SW480 (cell line): Measurements from ENCODE around the gene TMEM171.

ENCODE experiments used
- DNase-seq: peaks from one replicate; pipeline ENCODE4 v3.0.0-alpha.2; 2016; ENCODE audit warnings: low spot score

Gene TMEM171

DNA sequence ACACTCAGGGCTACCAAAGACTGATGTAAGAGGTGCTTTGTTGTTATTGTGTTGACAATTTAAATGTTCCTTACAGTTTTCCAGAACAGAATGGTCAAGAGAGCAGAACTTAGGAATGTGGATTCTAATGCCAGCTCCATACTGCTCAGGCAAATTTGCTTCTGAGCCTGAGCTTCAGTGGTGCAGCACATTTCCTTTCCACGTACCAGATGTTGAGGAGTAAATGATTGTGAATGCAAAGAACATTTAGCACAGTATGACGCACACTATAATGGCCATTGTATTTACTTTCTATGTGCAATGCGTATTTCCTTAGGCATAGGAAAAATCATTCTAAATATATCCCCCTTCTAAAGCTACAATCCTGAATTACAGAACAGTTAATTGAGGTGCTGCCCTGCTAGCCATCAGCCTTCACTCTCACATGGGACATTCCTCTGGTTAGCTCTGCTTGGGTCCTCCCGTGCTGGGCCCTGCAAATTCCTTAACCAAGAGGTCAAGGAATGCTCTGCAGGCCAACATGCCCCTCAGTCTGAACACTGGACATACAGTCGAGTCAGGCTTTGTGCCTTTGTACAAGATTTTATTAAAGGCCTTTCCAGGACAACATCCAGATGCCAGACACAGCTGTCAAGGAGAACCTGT lies 31.5 kb downstream of the TMEM171 start:
- DNase-seq: no peak

DNA sequence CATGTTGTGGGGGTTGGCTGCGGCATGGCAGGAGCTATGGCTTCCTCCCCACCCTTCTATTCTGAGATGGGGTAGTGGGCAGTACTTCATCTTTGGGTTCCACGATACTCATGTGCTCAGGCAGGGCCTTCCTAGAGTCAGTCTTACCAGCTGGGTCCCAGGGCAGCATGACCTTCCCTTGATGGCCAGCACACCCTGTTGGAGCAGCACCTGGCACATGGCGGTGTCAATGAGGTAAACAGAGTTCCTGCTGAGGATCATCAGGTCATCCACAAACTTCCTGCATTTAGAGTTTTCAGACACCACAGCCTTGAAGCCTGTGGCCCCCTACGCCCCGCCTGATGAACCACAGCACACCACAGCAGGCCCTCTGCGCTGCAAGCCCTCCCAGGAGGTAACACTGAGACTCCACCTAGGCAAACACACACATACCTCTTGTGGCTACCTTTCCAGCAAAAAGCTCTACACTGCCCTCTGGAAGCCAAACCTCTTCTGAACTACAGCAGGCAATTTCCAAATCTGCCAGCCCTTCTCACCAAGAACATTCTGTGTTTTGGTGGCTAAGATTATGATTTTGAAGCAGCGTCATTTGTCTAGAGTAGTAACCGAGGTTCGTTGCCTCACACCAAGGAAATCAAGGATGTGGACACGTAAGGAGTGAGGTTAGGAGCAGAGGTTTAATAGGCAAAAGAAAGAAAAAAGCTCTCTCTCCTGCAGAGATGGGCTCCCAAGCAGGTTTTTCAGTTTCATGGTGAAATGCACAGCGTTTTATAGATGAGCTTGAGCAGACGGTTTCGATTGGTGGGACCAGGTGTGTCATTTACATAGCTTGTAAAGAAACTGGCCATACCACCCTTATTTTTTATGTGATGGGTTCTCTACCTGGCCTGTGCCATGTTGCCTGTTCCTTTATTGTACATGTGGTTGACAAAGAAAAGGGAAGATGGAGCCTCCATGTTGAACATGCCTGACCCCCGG lies 32.3 kb downstream of the TMEM171 start:
- peak; percentile 23 for DNase-seq

DNA sequence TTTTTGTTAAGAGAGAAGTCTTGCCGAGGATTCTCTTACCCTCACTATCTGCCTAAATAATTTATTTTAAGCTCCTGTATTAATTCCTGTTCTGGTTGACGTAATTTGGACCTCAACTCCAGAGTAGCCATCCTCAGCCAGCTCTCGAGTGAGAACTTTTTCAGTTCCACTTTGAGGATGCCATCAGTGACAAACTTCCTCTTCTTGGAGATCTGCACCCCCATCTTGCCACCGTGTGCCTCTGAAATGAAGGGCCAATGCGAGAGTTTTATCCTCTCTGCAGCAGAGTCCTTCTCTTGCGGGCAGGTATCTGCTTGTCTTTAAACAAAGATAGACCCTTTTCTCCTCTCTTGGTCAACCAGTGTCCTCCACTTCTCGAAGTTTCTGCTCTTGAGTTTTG lies 33.1 kb downstream of the TMEM171 start:
- DNase-seq: no peak

DNA sequence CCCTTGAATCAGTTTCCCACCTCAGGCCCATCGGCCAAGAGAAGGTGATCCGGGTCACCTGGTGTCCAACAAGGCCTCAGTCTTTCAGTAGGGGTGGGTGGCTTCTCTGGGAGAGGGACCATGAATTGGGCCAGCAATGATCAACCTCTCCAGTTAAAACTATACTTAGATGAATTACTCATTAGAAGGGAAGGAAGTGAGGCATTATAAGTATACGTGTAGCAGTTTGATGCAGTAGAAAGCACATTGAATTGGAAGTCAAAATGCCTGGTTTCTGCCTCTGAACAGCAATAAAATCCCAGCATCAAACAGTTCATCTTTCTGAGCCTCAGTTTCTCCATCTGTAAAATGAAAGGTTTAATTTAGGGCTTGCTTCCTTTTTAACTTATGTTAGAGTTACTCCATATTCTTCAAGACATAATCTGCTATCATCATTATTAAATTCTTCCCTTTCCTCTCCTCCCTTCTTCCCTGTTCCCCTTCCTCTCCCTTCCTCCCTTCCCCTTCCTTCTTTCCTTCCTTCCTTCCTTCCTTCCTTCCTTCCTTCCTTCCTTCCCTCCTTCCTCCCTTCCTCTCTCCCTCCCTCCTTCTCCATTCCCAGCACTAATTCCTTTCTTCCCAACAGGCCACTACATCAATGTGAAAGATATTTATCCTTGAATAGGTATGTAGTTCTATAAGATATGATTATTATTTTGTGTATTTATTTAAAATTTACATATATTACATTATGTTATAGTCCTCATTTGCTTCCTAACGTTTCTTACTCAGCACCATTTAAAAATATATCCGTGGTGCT lies 34.0 kb downstream of the TMEM171 start:
- DNase-seq: no peak

DNA sequence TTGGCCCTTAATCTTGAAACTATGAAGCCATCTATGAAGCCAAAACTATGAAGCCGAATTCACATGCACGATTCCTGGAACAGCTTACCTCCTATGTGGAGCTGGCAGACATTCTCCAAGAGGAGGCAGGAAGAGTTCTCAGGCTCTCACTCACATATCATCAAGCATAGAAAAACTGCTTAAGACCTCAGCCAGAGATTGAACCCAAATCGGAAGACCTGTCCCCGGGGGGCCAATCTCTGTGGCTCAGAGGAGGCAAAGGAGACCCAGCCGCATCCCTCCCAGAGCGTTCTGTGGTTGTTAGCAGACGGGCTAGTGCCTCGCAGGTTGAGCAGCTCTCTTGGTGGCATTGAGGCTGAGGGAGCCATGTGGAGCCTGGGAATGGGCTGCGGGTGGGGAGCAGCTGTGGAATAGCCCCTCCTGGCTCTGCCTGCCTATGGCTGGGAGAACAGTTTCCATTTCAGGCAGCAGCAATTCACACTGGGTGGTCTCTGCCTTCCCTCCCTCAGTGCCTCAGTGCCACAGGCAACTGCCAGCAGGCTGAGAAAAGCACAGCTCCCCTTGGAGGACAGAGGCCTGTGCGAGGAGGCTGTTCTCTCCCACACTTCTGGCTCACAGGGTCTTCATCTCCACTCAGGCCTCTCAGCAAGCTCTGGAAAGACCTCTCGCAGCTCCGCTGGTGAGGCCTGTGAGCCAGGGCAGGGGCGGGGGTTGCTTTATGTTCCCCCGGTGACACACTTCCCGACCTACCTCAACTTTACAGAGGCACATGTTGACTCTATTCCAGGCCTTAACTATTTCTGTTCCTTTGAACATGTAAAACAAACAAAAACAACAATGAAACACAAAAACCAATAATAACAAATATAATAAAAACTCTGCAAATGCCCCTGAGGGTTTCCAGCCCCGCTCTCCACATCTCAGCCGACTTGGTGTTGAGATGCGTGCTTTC lies 35.2 kb downstream of the TMEM171 start:
- DNase-seq: peak; percentile 17

DNA sequence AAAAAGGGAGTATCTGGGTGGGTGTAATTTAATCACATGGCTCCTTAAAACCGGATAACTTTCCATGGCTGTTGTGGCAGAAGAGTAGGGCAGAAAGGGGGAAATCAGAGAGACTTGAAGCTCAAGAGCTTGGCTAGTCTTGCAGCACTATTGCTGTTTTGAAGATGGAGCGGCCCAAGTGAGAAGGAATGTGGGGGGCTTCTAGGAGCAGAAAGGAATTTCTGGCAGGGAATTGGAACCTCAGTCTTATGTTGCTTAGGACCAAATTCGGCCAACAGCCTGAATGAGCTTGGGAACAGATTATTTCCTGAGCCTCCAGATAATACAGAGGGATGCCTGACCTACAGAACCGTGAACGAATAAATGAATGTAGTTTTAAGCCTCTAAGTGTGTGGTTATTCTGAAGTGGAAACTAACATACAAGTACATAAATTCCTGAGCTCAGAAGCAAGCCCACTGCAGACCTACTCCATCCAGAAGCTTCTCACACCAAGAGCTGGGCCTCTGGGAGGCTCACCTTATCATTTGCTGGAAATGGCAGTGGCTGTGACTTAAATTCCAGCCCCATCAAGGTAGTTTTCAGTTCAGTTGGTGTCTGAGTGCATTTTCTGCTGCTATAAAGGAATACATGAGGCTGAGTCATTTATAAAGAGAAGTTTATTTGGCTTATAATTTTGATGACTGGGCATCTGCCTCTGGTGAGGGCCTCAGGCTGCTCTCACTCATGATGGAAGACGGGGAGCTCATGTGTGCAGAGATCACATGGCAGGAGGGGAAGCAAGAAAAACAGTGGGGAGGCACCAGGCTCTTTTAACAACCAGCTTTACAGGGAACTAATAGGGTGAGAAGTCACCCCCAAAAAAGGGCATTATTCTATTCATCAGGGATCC lies 37.3 kb downstream of the TMEM171 start:
- no peak for DNase-seq

DNA sequence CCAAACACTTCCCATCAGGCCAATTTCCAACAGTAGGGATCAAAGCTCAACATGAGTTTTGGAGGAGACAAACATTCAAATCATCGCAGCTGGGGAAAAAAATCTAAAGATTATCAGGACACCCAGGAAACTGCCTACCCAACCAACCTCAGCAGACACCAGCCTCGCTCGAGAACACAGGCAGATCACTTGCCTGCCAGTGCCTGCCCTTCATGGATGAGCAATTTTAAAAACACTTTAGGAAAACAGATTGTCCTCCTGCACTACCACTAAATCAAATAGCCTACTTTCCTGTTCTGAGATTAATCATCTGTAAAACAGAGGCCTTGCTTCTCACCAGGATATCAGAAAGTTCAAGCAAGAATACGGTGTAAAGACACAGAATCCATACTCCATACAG lies 37.9 kb downstream of the TMEM171 start:
- DNase-seq: no peak

DNA sequence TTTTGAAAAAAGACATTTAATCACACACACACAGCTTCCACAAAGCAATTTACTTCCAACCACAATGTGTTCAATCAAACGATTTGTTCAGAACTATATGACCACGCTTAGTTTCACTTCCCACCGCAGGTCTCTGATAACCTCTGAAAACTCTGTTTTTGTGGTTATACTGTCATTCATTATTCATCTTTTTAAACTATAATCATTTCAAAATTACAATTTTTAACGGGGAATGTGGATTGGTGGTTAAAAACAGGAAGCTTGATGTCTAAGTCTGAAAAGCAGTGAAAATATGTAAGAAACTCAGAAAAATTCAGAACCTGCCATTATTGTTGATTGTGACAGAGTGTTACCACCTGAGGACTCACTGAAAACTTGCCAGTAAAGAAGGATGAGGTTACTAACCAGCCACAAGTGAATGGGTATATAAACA lies 39.9 kb downstream of the TMEM171 start:
- peak; percentile 26 for DNase-seq

DNA sequence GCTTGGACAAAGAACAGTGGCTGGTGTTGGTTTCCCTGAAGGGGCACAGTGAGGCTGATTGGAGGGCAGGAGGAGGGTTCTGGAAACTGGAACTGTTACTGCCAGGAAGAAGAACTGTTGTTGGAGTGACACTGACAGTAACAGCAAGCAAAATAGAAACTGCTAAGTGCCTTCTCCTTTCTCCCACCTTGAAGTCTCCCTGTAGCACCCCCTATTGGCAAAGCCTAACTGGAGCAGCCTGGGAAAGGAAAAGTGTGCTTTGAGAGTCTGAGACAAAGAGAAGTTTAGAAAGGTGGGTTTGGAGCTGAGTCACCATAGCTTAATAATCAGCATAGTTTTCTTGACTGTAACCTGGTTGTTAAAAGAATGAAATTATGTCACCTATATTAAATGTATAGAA lies 50.1 kb downstream of the TMEM171 start:
- DNase-seq: no peak

DNA sequence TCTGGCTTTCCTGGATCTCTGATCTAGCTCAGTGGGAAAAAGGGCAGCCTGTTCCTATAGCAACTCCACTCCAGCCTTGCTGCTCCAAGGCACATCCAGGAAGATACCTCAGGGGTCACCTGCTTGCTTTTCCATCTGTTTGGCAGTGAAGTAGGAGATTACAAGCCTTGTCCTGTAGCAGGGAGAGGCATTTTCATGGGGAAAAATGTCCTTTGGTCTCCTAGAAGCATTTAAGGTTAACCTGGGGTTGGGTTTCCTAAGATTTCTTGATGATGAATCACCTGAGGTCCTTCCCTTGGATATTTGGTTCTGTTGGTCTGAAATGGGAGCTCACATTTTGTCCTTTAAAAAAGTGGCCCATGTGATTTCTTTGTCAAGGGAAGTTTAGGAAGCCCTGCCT lies 51.1 kb downstream of the TMEM171 start:
- DNase-seq: no peak

DNA sequence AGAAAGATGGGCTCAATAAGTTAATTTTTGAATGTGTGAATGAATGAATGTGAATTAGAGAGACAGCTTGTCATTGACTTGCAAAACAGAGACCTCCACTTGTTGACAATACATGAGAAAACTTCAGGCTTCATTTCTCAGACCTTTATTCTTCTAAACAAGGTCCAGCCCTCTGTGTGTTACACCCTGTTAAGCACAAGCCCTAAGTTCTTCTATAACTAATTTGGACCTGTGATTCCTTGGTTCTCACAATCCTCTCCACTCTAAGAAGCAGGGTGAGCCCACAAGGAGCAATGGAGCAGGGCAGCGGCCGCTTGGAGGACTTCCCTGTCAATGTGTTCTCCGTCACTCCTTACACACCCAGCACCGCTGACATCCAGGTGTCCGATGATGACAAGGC lies 52.6 kb downstream of the TMEM171 start, which contains the start of gene TMEM174:
Gene TMEM174, plus strand, starts transcription at position 243 of the 400 bp plus-strand sequence. Its CDS starts 51 bp downstream, at position 294.
- no peak for DNase-seq

DNA sequence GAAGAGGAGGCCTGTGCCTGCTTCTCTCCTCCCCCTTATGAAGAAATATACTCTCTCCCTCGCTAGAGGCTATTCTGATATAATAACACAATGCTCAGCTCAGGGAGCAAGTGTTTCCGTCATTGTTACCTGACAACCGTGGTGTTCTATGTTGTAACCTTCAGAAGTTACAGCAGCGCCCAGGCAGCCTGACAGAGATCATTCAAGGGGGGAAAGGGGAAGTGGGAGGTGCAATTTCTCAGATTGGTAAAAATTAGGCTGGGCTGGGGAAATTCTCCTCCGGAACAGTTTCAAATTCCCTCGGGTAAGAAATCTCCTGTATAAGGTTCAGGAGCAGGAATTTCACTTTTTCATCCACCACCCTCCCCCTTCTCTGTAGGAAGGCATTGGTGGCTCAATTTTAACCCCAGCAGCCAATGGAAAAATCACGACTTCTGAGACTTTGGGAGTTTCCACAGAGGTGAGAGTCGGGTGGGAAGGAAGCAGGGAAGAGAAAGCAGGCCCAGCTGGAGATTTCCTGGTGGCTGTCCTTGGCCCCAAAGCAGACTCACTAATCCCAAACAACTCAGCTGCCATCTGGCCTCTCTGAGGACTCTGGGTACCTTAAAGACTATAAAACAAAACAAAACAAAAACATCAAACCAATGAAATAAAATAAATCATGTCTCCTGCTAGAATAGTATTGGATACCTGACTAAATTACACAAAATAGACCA lies 53.9 kb downstream of the TMEM171 start:
- no peak for DNase-seq

DNA sequence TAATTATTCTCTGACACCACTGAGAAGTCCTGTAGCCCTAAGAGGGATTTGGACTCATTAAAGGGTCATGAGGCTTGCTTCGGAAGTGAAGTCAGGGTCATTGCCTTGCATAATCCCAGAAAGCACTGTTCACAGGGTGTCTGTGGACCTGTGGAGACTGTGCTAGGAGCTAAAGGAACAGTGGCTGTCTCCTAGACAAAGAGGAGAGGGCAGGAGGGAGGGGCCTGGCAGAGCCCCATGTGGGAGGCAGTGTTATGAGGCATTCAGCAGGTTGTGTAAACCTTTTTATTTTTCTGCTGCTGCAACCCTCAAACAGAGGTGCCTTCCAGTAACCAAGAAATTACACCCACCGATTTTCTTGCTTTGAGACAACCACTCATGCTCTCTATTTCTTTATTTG lies 55.9 kb downstream of the TMEM171 start:
- DNase-seq: no peak

DNA sequence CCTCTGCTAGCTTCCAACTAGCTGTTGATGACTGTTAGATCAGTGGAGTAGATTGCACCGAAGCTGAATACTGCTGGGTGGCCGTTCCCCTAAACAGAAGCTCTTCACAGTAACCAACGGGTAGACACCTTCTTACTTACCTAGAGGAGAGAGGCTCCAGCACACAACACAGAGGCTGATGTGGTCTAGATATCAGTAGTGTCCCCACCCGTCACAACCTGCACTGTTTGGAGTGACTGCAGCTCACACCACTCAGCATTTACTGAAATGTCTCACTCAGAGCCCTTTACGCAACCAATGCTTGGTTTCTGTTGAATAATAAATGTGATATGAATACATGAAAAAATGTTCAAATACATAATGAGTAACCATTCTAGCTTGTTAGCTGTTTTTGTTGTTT lies 57.9 kb downstream of the TMEM171 start:
- no peak for DNase-seq

DNA sequence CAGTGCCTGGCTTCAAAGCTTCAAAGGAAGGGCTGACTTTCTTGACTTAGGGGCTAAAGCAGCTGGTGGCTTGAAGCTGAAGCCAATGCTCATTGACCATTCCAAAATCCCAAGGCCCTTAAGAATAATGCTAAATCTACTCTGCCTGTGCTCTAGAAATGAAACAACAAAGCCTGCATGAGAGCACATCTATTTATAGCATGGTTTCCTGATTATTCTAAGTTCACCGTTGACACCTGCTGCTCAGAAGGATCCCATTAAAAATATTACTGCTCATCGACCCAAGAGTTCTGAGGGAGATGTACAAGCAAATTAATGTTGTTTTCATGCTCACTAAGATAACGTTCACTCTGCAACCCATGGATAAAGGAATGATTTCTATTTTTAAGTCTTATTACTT lies 59.4 kb downstream of the TMEM171 start:
- DNase-seq: no peak

DNA sequence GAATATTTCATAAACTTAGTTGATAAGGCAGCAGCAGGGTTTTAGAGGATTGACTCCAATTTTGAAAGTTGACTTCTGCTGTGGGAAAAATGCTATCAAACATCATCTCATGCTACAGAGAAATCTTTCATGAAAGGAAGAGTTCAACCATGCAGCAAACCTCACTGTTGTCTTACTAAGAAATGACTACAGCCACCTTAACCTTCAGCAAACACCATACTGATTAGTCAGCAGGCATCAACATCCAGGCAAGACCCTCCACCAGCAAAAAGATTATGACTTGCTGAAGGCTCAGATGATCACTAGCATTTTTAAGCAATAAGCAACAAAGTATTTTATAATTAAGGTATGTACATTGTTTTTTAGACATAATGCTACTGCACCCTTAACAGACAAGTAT lies 60.2 kb downstream of the TMEM171 start:
- no peak for DNase-seq
